ENCODE results near the gene AGR3. TPM values are rescaled to one million over a fixed set of nuclear protein-coding genes. Genes with fewer than 3 reads are reported as not detected.

AGR3 gene
- total RNA-seq, 2 experiments from 2014 or later, result not detected

- DNase-seq, result no peak
- no peak for ATAC-seq (ENCODE audit: low read depth)
- Mint-ChIP-seq H3K9me3 (no peaks in the 10 kb centered on the region), H3K4me3 (no peak overlapping the region), H3K27ac (no peak overlapping the region), H3K4me1 (no peaks in the 10 kb centered on the region), H3K27me3 (peaks cover 11% of the 10 kb centered on the region), H3K36me3 (no peaks in the 10 kb centered on the region)
- POLR2A ChIA-PET, result no interaction called here
Observed at GRCh38 chr7:16838386-16838785, 43.4 kb downstream of the AGR3 start.

DNA sequence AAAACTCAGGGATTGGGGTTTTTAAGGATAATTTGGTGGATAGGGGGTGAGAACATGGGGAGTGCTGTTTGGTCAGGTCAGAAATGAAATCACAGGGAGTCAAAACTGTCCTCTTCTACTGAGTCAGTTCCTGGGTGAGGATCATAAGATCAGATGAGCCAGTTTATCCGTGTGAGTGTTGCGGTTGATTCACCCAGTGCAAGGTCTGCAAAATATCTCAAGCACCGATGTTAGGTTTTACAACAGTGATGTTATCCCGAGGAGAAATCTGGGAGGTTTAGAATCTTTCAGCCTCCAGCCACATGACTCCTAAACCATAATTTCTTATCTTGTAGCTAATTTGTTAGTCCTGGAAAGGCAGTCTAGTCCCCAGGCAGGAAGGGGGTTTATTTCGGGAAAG lies 45.3 kb downstream of the AGR3 start:
- Mint-ChIP-seq H3K4me1 (no peaks in the 10 kb centered on the region), H3K9me3 (no peaks in the 10 kb centered on the region), H3K27ac (no peak overlapping the region), H3K27me3 (peaks cover 8% of the 10 kb centered on the region), H3K4me3 (no peak overlapping the region), H3K36me3 (no peaks in the 10 kb centered on the region)
- POLR2A ChIA-PET, result no interaction called here
- ATAC-seq (ENCODE audit: low read depth) (no peak), DNase-seq (no peak)

GRCh38 chr7:16833373-16833772 lies 48.4 kb downstream of the AGR3 start:
- Mint-ChIP-seq H3K36me3 (no peaks in the 10 kb centered on the region), H3K4me1 (no peaks in the 10 kb centered on the region), H3K27ac (no peak overlapping the region), H3K27me3 (peaks cover 2% of the 10 kb centered on the region), H3K9me3 (no peaks in the 10 kb centered on the region), H3K4me3 (no peak overlapping the region)
- no peak for DNase-seq
- POLR2A ChIA-PET, result no interaction called here
- ATAC-seq (ENCODE audit: low read depth), result no peak

GRCh38 chr7:16826060-16826459 lies 55.7 kb downstream of the AGR3 start:
- no peak for DNase-seq
- POLR2A ChIA-PET, result no interaction called here
- H3K36me3 Mint-ChIP-seq, result no peaks in the 10 kb centered on the region
- no peaks in the 10 kb centered on the region for H3K9me3 Mint-ChIP-seq
- no peak for ATAC-seq (ENCODE audit: low read depth)
- H3K27me3 Mint-ChIP-seq, result peaks cover 7% of the 10 kb centered on the region
- no peak overlapping the region for H3K4me3 Mint-ChIP-seq
- H3K4me1 Mint-ChIP-seq, result no peaks in the 10 kb centered on the region
- no peak overlapping the region for H3K27ac Mint-ChIP-seq

DNA sequence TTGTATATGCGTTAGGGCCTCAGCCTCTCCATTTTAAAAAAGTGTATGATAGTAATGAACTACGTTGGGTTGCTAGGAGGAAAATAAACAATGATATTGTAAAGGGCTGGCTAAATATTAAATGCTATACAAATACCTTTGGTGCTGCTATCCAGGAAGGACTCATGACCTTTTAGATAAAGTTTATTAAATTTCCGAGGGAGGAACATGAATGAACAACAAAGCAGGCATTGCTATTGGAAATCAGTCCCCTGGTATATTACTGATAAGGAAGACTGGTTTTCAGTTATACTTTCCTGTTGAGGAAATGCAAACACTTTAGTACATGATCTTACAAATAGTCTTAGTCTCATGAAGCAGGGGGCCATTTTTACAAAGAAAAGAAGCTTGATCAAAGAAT lies 59.8 kb downstream of the AGR3 start:
- H3K4me3 Mint-ChIP-seq, result no peak overlapping the region
- ATAC-seq (ENCODE audit: low read depth) (no peak), DNase-seq (no peak)
- H3K36me3 Mint-ChIP-seq, result no peaks in the 10 kb centered on the region
- POLR2A ChIA-PET, result no interaction called here
- no peak overlapping the region for H3K27ac Mint-ChIP-seq
- H3K4me1 Mint-ChIP-seq, result no peaks in the 10 kb centered on the region
- no peaks in the 10 kb centered on the region for H3K9me3 Mint-ChIP-seq
- peaks cover 5% of the 10 kb centered on the region for H3K27me3 Mint-ChIP-seq

- no peaks in the 10 kb centered on the region for H3K9me3 Mint-ChIP-seq
- peaks cover 5% of the 10 kb centered on the region for H3K27me3 Mint-ChIP-seq
- H3K36me3 Mint-ChIP-seq, result no peaks in the 10 kb centered on the region
- H3K4me1 Mint-ChIP-seq, result no peaks in the 10 kb centered on the region
- DNase-seq (no peak), ATAC-seq (ENCODE audit: low read depth) (no peak)
- POLR2A ChIA-PET, result no interaction called here
- no peak overlapping the region for H3K27ac Mint-ChIP-seq
- H3K4me3 Mint-ChIP-seq, result no peak overlapping the region
Observed at GRCh38 chr7:16818732-16819131, 63.1 kb downstream of the AGR3 start.

DNA sequence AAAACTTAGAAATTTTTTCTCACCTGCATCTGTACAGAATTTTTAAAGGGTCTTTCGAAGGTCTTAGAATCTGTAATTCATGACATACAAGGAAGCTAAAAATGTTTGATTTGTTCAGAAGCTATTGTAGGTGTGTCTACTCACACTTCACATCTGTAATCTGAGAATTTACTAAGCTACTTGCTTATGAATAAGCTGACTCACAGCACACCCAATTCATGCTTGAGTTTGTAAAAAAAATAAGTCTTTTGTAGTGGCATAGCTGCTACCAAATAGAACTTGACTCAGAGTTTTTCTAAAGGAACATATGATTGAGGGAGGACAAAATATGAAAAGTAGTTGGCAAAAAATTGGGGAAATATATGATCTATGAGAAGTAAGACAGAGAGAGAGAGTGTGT lies 64.2 kb downstream of the AGR3 start:
- no peak for DNase-seq
- H3K27ac Mint-ChIP-seq, result no peak overlapping the region
- POLR2A ChIA-PET, result no interaction called here
- no peaks in the 10 kb centered on the region for H3K9me3 Mint-ChIP-seq
- no peak overlapping the region for H3K4me3 Mint-ChIP-seq
- no peaks in the 10 kb centered on the region for H3K36me3 Mint-ChIP-seq
- H3K4me1 Mint-ChIP-seq, result no peaks in the 10 kb centered on the region
- ATAC-seq (ENCODE audit: low read depth), result no peak
- H3K27me3 Mint-ChIP-seq, result peaks cover 4% of the 10 kb centered on the region

DNA sequence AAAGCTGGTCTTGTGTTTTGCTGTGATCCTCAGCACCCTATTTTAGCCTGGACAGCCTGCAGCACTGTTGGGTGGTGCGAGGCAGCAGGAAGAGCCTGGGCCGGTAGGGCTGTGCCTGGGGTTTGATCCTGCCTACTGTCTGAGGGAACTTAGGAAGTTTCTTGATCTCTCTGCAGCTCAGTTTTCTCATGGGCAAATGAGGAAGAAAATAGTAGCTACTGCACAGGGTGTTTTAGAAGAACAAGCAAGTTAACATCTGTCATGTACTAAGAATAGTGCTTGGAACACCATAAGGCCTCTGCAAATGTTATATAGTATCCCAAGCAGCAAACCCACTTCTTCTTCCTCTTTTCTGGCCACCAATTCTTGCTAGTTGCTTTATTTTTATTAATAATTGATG lies 65.0 kb downstream of the AGR3 start:
- no peak overlapping the region for H3K27ac Mint-ChIP-seq
- no peak overlapping the region for H3K4me3 Mint-ChIP-seq
- H3K36me3 Mint-ChIP-seq, result no peaks in the 10 kb centered on the region
- DNase-seq, result no peak
- ATAC-seq (ENCODE audit: low read depth), result no peak
- no peaks in the 10 kb centered on the region for H3K9me3 Mint-ChIP-seq
- POLR2A ChIA-PET, result no interaction called here
- H3K27me3 Mint-ChIP-seq, result peaks cover 4% of the 10 kb centered on the region
- H3K4me1 Mint-ChIP-seq, result no peaks in the 10 kb centered on the region

DNA sequence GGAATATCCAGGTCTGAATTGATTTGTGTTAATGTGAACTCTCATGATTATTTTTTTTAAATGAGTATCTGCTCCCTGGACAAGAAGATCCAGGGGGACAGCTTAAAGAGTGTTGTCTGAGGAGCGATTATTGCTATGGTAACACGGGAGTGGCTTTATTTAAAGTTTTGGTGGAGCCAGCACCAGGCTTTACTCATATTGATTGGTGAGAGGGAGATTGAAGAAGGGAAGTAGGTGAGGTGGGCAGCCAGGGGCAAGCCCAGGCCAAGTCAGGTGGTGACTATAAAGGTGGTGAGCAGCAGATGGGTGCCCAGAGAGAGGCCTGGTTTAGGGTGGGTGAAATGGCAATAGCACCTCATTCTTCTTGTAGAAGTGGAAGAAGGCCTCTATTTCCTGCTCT lies 66.8 kb downstream of the AGR3 start:
- POLR2A ChIA-PET, result no interaction called here

GRCh38 chr7:16813232-16813616 lies 68.6 kb downstream of the AGR3 start:
- POLR2A ChIA-PET, result no interaction called here
- no peak for DNase-seq
- H3K27ac Mint-ChIP-seq, result no peak overlapping the region
- H3K4me1 Mint-ChIP-seq, result no peaks in the 10 kb centered on the region
- no peak for ATAC-seq (ENCODE audit: low read depth)
- H3K4me3 Mint-ChIP-seq, result no peak overlapping the region
- H3K36me3 Mint-ChIP-seq, result no peaks in the 10 kb centered on the region
- no peaks in the 10 kb centered on the region for H3K9me3 Mint-ChIP-seq
- peaks cover 13% of the 10 kb centered on the region for H3K27me3 Mint-ChIP-seq

More for the DNA sequence above, 66.8 kb downstream of the AGR3 start:
- ATAC-seq (ENCODE audit: low read depth), result no peak
- Mint-ChIP-seq H3K4me1 (no peaks in the 10 kb centered on the region), H3K4me3 (no peak overlapping the region), H3K9me3 (no peaks in the 10 kb centered on the region), H3K27ac (no peak overlapping the region), H3K27me3 (peaks cover 6% of the 10 kb centered on the region), H3K36me3 (no peaks in the 10 kb centered on the region)
- no peak for DNase-seq

DNA sequence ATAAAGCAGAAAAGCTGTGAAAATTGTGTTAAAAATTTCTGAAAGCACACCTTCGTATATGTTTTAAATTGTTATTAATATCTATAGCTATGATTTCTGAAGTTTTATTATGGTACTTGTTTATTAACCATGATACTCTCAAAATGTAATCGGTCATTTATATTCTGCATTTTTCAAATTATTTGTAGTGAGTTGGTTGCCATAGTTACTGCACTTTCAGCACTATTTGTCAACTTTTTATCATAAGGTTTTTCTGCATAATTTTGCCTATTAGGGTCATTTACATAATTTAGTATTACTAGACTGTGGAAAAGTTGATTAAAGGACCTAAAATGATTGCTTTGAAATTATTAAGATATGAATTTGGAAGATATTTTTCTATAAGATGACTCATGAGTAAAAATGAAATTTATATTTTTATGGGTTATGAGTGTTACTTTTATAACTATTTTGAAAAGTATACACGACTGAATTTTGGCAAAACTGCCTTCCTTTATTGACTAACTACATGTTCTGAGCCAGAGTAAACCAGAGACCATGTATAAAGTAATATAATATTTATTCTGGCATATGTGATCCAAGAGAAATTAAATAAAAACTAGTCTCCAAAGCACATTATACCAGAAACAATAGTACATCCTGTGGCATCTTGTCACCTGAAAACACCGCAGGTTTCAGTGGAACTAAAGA lies 69.1 kb downstream of the AGR3 start:
- Mint-ChIP-seq H3K27me3 (peaks cover 18% of the 10 kb centered on the region), H3K27ac (no peak overlapping the region), H3K9me3 (no peaks in the 10 kb centered on the region), H3K36me3 (no peaks in the 10 kb centered on the region), H3K4me1 (no peaks in the 10 kb centered on the region), H3K4me3 (no peak overlapping the region)
- ATAC-seq (ENCODE audit: low read depth) (no peak), DNase-seq (no peak)
- POLR2A ChIA-PET, result no interaction called here

DNA sequence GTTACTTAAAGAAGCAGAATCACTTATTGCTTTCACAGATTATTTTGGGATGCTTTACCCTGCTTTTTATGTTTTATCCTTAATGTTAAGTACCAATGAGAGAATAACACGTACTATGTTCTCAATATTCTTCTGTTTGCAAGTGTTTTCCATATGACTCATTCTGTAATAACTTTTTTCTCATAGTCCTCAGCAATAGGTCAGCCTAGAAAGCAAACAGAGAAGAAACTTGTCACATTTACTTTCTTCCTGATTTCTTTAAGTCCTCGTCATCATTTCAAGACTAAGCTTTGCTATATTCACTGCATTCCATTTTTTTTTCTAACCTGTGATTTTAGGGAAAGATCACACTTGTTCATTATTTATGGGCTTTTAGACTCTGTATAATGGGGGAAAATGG lies 70.2 kb downstream of the AGR3 start:
- H3K27ac Mint-ChIP-seq, result no peak overlapping the region
- no peaks in the 10 kb centered on the region for H3K36me3 Mint-ChIP-seq
- peaks cover 18% of the 10 kb centered on the region for H3K27me3 Mint-ChIP-seq
- ATAC-seq (ENCODE audit: low read depth) (no peak), DNase-seq (no peak)
- H3K9me3 Mint-ChIP-seq, result no peaks in the 10 kb centered on the region
- POLR2A ChIA-PET, result no interaction called here
- H3K4me1 Mint-ChIP-seq, result no peaks in the 10 kb centered on the region
- H3K4me3 Mint-ChIP-seq, result no peak overlapping the region

DNA sequence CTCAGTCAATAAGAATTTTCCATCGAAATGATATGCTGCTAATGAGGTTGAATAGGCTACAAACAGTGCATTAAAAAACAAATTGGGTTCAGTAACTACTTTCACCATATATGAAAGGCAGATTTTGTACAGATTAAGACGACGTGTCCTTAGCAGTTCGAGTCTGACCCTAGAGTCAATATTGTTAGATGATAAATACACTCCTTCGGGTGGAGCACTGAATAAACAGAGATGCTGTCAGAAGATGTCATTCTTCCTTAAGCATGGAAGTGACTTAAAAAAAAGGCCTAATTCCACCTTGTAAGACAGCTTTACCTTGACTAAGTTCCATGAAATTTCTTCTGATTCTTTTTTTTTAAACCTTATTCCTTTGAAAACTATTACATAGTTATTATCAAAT lies 71.2 kb downstream of the AGR3 start:
- no peaks in the 10 kb centered on the region for H3K36me3 Mint-ChIP-seq
- H3K27ac Mint-ChIP-seq, result no peak overlapping the region
- POLR2A ChIA-PET, result no interaction called here
- no peaks in the 10 kb centered on the region for H3K9me3 Mint-ChIP-seq
- ATAC-seq (ENCODE audit: low read depth), result no peak
- no peak for DNase-seq
- H3K27me3 Mint-ChIP-seq, result peaks cover 20% of the 10 kb centered on the region
- H3K4me3 Mint-ChIP-seq, result no peak overlapping the region
- H3K4me1 Mint-ChIP-seq, result no peaks in the 10 kb centered on the region

DNA sequence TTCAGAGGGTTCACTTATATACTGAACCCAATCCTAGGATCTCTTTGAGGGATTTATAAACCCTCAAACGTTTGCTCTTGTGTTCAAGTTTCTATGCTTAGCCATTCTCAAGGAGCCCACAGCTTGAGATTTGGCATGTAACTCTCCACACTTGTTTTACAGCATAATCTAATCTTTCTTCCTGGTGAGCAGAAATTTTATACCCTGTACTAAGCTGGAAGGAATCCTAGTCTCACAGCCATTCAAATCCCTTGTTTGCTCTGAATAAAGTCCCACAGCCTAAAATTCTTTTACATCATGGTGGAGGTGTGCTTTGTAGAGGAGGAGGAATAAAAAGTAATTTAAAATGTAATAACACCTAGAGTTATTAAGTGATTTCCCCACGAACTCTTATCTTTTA lies 71.7 kb downstream of the AGR3 start:
- no peaks in the 10 kb centered on the region for H3K36me3 Mint-ChIP-seq
- no peak for DNase-seq
- POLR2A ChIA-PET, result no interaction called here
- H3K27me3 Mint-ChIP-seq, result peaks cover 23% of the 10 kb centered on the region
- no peak overlapping the region for H3K4me3 Mint-ChIP-seq
- no peak overlapping the region for H3K27ac Mint-ChIP-seq
- no peak for ATAC-seq (ENCODE audit: low read depth)
- no peaks in the 10 kb centered on the region for H3K4me1 Mint-ChIP-seq
- H3K9me3 Mint-ChIP-seq, result no peaks in the 10 kb centered on the region
